GM18519 (cell line): ENCODE measurements around the gene TNFRSF4.

Experiments used
- ATAC-seq: cut with Tn5 transposase; IDR thresholded peaks from one replicate; pipeline ENCODE4 v1.9.1; 2021; ENCODE audit warnings: mild to moderate bottlenecking, moderate library complexity; ENCODE audit not compliant: unreplicated experiment, low FRiP score

TNFRSF4 gene

GRCh38 chr1:1171546-1172340 is 42.2 kb downstream of the TNFRSF4 start:
- no peak for ATAC-seq

- ATAC-seq = no peak
Measured at GRCh38 chr1:1171161-1171545, 42.8 kb downstream of the TNFRSF4 start.

- ATAC-seq = no peak
Measured at GRCh38 chr1:1170215-1171091, 43.5 kb downstream of the TNFRSF4 start.

- ATAC-seq = no peak
Measured at GRCh38 chr1:1169429-1170214, 44.3 kb downstream of the TNFRSF4 start.

GRCh38 chr1:1168451-1169411 is 45.2 kb downstream of the TNFRSF4 start:
- no peak for ATAC-seq

- no peak for ATAC-seq
Measured at GRCh38 chr1:1167841-1168450, 46.0 kb downstream of the TNFRSF4 start.

- ATAC-seq = no peak
Measured at GRCh38 chr1:1167398-1167821, 46.5 kb downstream of the TNFRSF4 start.

GRCh38 chr1:1166642-1167397 is 47.1 kb downstream of the TNFRSF4 start:
- ATAC-seq = no peak

- no peak for ATAC-seq
Measured at GRCh38 chr1:1165900-1166421, 48.0 kb downstream of the TNFRSF4 start.

- no peak for ATAC-seq
Measured at GRCh38 chr1:1165485-1165884, 48.5 kb downstream of the TNFRSF4 start.

- no peak for ATAC-seq
Measured at GRCh38 chr1:1164701-1165451, 49.1 kb downstream of the TNFRSF4 start.

- no peak for ATAC-seq
Measured at GRCh38 chr1:1164361-1164700, 49.6 kb downstream of the TNFRSF4 start.

- ATAC-seq = no peak
Measured at GRCh38 chr1:1163538-1164070, 50.3 kb downstream of the TNFRSF4 start.

GRCh38 chr1:1162597-1163537 is 51.1 kb downstream of the TNFRSF4 start:
- ATAC-seq = no peak

GRCh38 chr1:1161683-1162079 is 52.3 kb downstream of the TNFRSF4 start:
- ATAC-seq = no peak
